Astrocyte of the cerebellum (primary cell): ENCODE measurements around the gene INSYN2B.

Source experiments
- DNase-seq: peaks from one replicate; pipeline ENCODE4 v3.0.0-alpha.2; 2011; ENCODE audit warnings: low read depth
- H3K4me3 ChIP-seq: 2 replicates; pipeline ENCODE4 v1.5.1; 2011; ENCODE audit warnings: mild to moderate bottlenecking, low read depth, low read length, moderate library complexity
- CTCF ChIP-seq: IDR thresholded peaks from 2 replicates; pipeline ENCODE4 v1.5.1; 2012; ENCODE audit warnings: low read length, low read depth, moderate library complexity, mild to moderate bottlenecking; ENCODE audit errors: missing control alignments
- in situ Hi-C: cut with HindIII; loops from 2 replicates; pipeline ENCODE4 v1.10.0; 2017; ENCODE audit warnings: low sequenced_read_pairs

INSYN2B gene

GRCh38 chr5:169943026-169943425 is 37.3 kb downstream of the INSYN2B start:
- in situ Hi-C loops = no loop called here
- no peak overlapping the region for H3K4me3 ChIP-seq
- no peak for DNase-seq
- no peak for TF ChIP-seq CTCF

GRCh38 chr5:169942181-169942580 is 38.1 kb downstream of the INSYN2B start:
- no peak overlapping the region for H3K4me3 ChIP-seq
- in situ Hi-C loops = no loop called here
- TF ChIP-seq CTCF = no peak
- DNase-seq = peak; percentile 16

GRCh38 chr5:169941542-169941941 is 38.8 kb downstream of the INSYN2B start:
- in situ Hi-C loops = no loop called here
- DNase-seq = no peak
- TF ChIP-seq CTCF = no peak
- no peak overlapping the region for H3K4me3 ChIP-seq

DNA sequence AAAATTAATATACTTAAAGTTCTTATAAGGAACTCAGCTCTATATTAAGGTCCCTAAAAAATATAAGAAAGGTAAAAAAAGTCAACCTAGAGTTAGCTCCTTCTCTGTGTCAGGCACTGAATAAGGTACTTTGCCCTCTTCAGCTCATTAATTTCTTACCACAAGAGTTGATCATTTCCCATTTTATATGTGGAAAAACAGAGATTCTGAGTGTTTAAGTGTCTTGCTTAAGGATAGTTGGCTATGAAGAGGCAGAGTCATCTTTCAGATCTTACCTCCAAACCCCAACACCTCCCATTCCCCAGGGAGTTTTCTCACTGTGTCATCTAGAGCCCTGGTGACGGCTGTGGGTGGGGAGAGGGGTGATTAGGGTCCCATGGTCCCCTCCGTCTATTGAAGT is 40.6 kb downstream of the INSYN2B start:
- in situ Hi-C loops = no loop called here
- no peak for TF ChIP-seq CTCF
- no peak overlapping the region for H3K4me3 ChIP-seq
- DNase-seq = no peak

- in situ Hi-C loops = no loop called here
- no peak overlapping the region for H3K4me3 ChIP-seq
- no peak for TF ChIP-seq CTCF
- DNase-seq = no peak
Measured at GRCh38 chr5:169938439-169938838, 41.9 kb downstream of the INSYN2B start.

- no peak overlapping the region for H3K4me3 ChIP-seq
- DNase-seq = no peak
- in situ Hi-C loops = no loop called here
- TF ChIP-seq CTCF = no peak
Measured at GRCh38 chr5:169935762-169936161, 44.5 kb downstream of the INSYN2B start.

- TF ChIP-seq CTCF = no peak
- no peak for DNase-seq
- in situ Hi-C loops = no loop called here
- no peak overlapping the region for H3K4me3 ChIP-seq
Measured at GRCh38 chr5:169934990-169935389, 45.3 kb downstream of the INSYN2B start.
